Measurements from ENCODE around the gene SLC25A25. TPM values are rescaled to one million over a fixed set of nuclear protein-coding genes. Genes with fewer than 3 reads are reported as not detected.

Gene SLC25A25
- total RNA-seq, 2 donors from 2014 or later = 12.9 to 13.1 TPM

- Mint-ChIP-seq H3K27ac (no peak overlapping the region), H3K4me1 (peaks cover 3% of the 10 kb centered on the region)
These were observed 82.7 kb downstream of the SLC25A25 start for GRCh38 chr9:128150594-128151308.

GRCh38 chr9:128151309-128152132, 83.5 kb downstream of the SLC25A25 start:
- H3K4me1 Mint-ChIP-seq = peaks cover 3% of the 10 kb centered on the region
- peak; percentile 45 for DNase-seq
- H3K4me1 ChIP-seq (ENCODE audit: control insufficient read depth, insufficient read depth, low read length) = no peaks in the 10 kb centered on the region
- no peaks in the 10 kb centered on the region for H3K27me3 ChIP-seq (ENCODE audit: control insufficient read depth, insufficient read depth, low read length, poor library complexity, severe bottlenecking)
- H3K27ac Mint-ChIP-seq = no peak overlapping the region
- H3K27me3 Mint-ChIP-seq (ENCODE audit: insufficient read depth) = peaks cover 9% of the 10 kb centered on the region
- WGBS, 2 experiments (ENCODE audit: insufficient coverage in 1 of 2, insufficient read length in 1 of 2) = 84 to 87% methylated on average over 9 to 18 of the region's 18 CpGs
- TF ChIP-seq CTCF (conservative IDR thresholded peaks at IDR 0.05) = no peak
- H3K4me3 ChIP-seq (ENCODE audit: low read length) = no peak overlapping the region
- H3K9me3 Mint-ChIP-seq = no peaks in the 10 kb centered on the region
- no peak overlapping the region for H3K27ac ChIP-seq (ENCODE audit: low read depth, low read length)
- H3K36me3 Mint-ChIP-seq (ENCODE audit: low read depth) = no peaks in the 10 kb centered on the region
- no peak overlapping the region for H3K4me3 Mint-ChIP-seq
- no peak overlapping the region for H3K9ac ChIP-seq (ENCODE audit: extremely low read depth, low read length, poor library complexity, severe bottlenecking)
- H3K9me3 ChIP-seq (ENCODE audit: control insufficient read depth, low read length) = no peaks in the 10 kb centered on the region
- no peaks in the 10 kb centered on the region for H3K36me3 ChIP-seq (ENCODE audit: control insufficient read depth, insufficient read depth, low read length)

More at GRCh38 chr9:128150594-128151308, 82.7 kb downstream of the SLC25A25 start:
- H3K27ac ChIP-seq (ENCODE audit: low read depth, low read length) = no peak overlapping the region
- H3K36me3 ChIP-seq (ENCODE audit: control insufficient read depth, insufficient read depth, low read length) = no peaks in the 10 kb centered on the region
- no peak overlapping the region for H3K4me3 ChIP-seq (ENCODE audit: low read length)
- Mint-ChIP-seq H3K36me3 (ENCODE audit: low read depth) (no peaks in the 10 kb centered on the region), H3K27me3 (ENCODE audit: insufficient read depth) (peaks cover 8% of the 10 kb centered on the region), H3K9me3 (no peaks in the 10 kb centered on the region), H3K4me3 (no peak overlapping the region)
- H3K9ac ChIP-seq (ENCODE audit: extremely low read depth, low read length, poor library complexity, severe bottlenecking) = no peak overlapping the region
- H3K4me1 ChIP-seq (ENCODE audit: control insufficient read depth, insufficient read depth, low read length) = no peaks in the 10 kb centered on the region
- H3K9me3 ChIP-seq (ENCODE audit: control insufficient read depth, low read length) = no peaks in the 10 kb centered on the region
- DNase-seq = peak; percentile 90
- TF ChIP-seq CTCF (conservative IDR thresholded peaks at IDR 0.05) = peak; percentile 81
- WGBS, 2 experiments (ENCODE audit: insufficient coverage in 1 of 2, insufficient read length in 1 of 2) = 74 to 90% methylated on average over 12 to 19 of the region's 19 CpGs
- H3K27me3 ChIP-seq (ENCODE audit: control insufficient read depth, insufficient read depth, low read length, poor library complexity, severe bottlenecking) = no peaks in the 10 kb centered on the region

GRCh38 chr9:128152133-128153059, 84.4 kb downstream of the SLC25A25 start:
- Mint-ChIP-seq H3K36me3 (ENCODE audit: low read depth) (no peaks in the 10 kb centered on the region), H3K27ac (no peak overlapping the region), H3K27me3 (ENCODE audit: insufficient read depth) (peaks cover 6% of the 10 kb centered on the region), H3K4me1 (peaks cover 3% of the 10 kb centered on the region), H3K4me3 (no peak overlapping the region), H3K9me3 (no peaks in the 10 kb centered on the region)
- DNase-seq = peak; percentile 43
- WGBS, 2 experiments (ENCODE audit: insufficient coverage in 1 of 2, insufficient read length in 1 of 2) = 91 to 96% methylated on average over 10 to 13 of the region's 13 CpGs
- H3K27ac ChIP-seq (ENCODE audit: low read depth, low read length) = no peak overlapping the region
- no peaks in the 10 kb centered on the region for H3K36me3 ChIP-seq (ENCODE audit: control insufficient read depth, insufficient read depth, low read length)
- H3K4me1 ChIP-seq (ENCODE audit: control insufficient read depth, insufficient read depth, low read length) = no peaks in the 10 kb centered on the region
- H3K4me3 ChIP-seq (ENCODE audit: low read length) = no peak overlapping the region
- H3K27me3 ChIP-seq (ENCODE audit: control insufficient read depth, insufficient read depth, low read length, poor library complexity, severe bottlenecking) = no peaks in the 10 kb centered on the region
- no peak for TF ChIP-seq CTCF (conservative IDR thresholded peaks at IDR 0.05)
- H3K9me3 ChIP-seq (ENCODE audit: control insufficient read depth, low read length) = no peaks in the 10 kb centered on the region
- H3K9ac ChIP-seq (ENCODE audit: extremely low read depth, low read length, poor library complexity, severe bottlenecking) = no peak overlapping the region

Data from endodermal cell (in vitro differentiated cells).